Brain microvascular endothelial cell (primary cell): ENCODE results near the gene LRIT1.

Source experiments
- DNase-seq: peaks from one replicate; pipeline ENCODE4 v3.0.0-alpha.2; 2020
- H3K27ac ChIP-seq: fragments of 250-450 bp; sonication (Bioruptor Pico); 2 replicates; pipeline ENCODE4 v1.5.1; 2020; ENCODE audit warnings: mild to moderate bottlenecking, moderate library complexity
- H3K27me3 ChIP-seq: fragments of 250-450 bp; sonication (Bioruptor Pico); replicated peaks from 2 replicates; pipeline ENCODE4 v1.5.1; 2020; ENCODE audit warnings: mild to moderate bottlenecking
- H3K36me3 ChIP-seq: fragments of 250-450 bp; sonication (Bioruptor Pico); replicated peaks from 2 replicates; pipeline ENCODE4 v1.5.1; 2020; ENCODE audit warnings: mild to moderate bottlenecking
- H3K4me3 ChIP-seq: 2 replicates; pipeline ENCODE4 v1.5.1; 2011; ENCODE audit warnings: low read depth, mild to moderate bottlenecking, control low read depth, low read length, moderate library complexity
- CTCF ChIP-seq: IDR thresholded peaks from 2 replicates; pipeline ENCODE4 v1.5.1; 2011; ENCODE audit warnings: low read depth, mild to moderate bottlenecking, moderate library complexity, low read length, control low read depth, inconsistent platforms; ENCODE audit errors: missing control alignments
- in situ Hi-C: cut with HindIII; loops from 2 replicates; pipeline ENCODE4 v1.10.0; 2017; ENCODE audit warnings: low sequenced_read_pairs, low pct_ligation_motif_present

Gene LRIT1

GRCh38 chr10:84226616-84227015 is 14.7 kb downstream of the LRIT1 start:
- in situ Hi-C loops = no loop called here
- Histone ChIP-seq H3K4me3 (no peak overlapping the region), H3K27ac (no peak overlapping the region), H3K27me3 (no peaks in the 10 kb centered on the region), H3K36me3 (no peaks in the 10 kb centered on the region)
- no peak for DNase-seq
- no peak for TF ChIP-seq CTCF

- TF ChIP-seq CTCF = no peak
- in situ Hi-C loops = no loop called here
- DNase-seq = no peak
- H3K36me3 ChIP-seq = no peaks in the 10 kb centered on the region
- no peak within 1 kb of the TSS for H3K27ac ChIP-seq
- H3K4me3 ChIP-seq = no peak within 1 kb of the TSS
- no peaks in the 10 kb centered on the region for H3K27me3 ChIP-seq
These were observed 15.7 kb downstream of the LRIT1 start, which contains the start of gene LRIT2 for GRCh38 chr10:84225427-84226173. Gene LRIT2, minus strand, starts transcription at chr10:84225544. Its CDS starts 24 bp downstream, at chr10:84225520.

- H3K4me3 ChIP-seq = no peak overlapping the region
- no peaks in the 10 kb centered on the region for H3K27me3 ChIP-seq
- no peak for DNase-seq
- in situ Hi-C loops = no loop called here
- H3K27ac ChIP-seq = no peak overlapping the region
- no peaks in the 10 kb centered on the region for H3K36me3 ChIP-seq
- no peak for TF ChIP-seq CTCF
These were observed 16.8 kb downstream of the LRIT1 start for GRCh38 chr10:84224411-84225028.

GRCh38 chr10:84221916-84222315 is 19.4 kb downstream of the LRIT1 start:
- in situ Hi-C loops = no loop called here
- no peak for TF ChIP-seq CTCF
- DNase-seq = no peak
- Histone ChIP-seq H3K27ac (no peak overlapping the region), H3K4me3 (no peak overlapping the region), H3K27me3 (no peaks in the 10 kb centered on the region), H3K36me3 (no peaks in the 10 kb centered on the region)

- Histone ChIP-seq H3K36me3 (no peaks in the 10 kb centered on the region), H3K27ac (no peak overlapping the region), H3K27me3 (no peaks in the 10 kb centered on the region), H3K4me3 (no peak overlapping the region)
- TF ChIP-seq CTCF = no peak
- DNase-seq = no peak
- in situ Hi-C loops = no loop called here
These were observed 23.6 kb downstream of the LRIT1 start for GRCh38 chr10:84217746-84218145.

- no peak for DNase-seq
- H3K27ac ChIP-seq = no peak overlapping the region
- no peaks in the 10 kb centered on the region for H3K27me3 ChIP-seq
- in situ Hi-C loops = no loop called here
- no peak for TF ChIP-seq CTCF
- no peak overlapping the region for H3K4me3 ChIP-seq
- H3K36me3 ChIP-seq = no peaks in the 10 kb centered on the region
These were observed 24.5 kb downstream of the LRIT1 start for GRCh38 chr10:84216834-84217233.
